Progenitor cell of endocrine pancreas (in vitro differentiated cells): Measurements from ENCODE around the gene CNNM1. TPM values are rescaled to one million over a fixed set of nuclear protein-coding genes. Genes with fewer than 3 reads are reported as not detected.

Experiments
- DNase-seq: peaks from one replicate; pipeline ENCODE4 v3.0.0; 2021; ENCODE audit warnings: low spot score; ENCODE audit not compliant: unreplicated experiment
- H3K27ac Mint-ChIP-seq: 2 replicates; pipeline ENCODE4 v1.8.0; 2021; ENCODE audit warnings: mild to moderate bottlenecking, moderate library complexity, mixed read lengths
- H3K27me3 Mint-ChIP-seq: 2 replicates; pipeline ENCODE4 v1.8.0; 2021; ENCODE audit warnings: mixed read lengths
- H3K36me3 Mint-ChIP-seq: 2 replicates; pipeline ENCODE4 v1.8.0; 2022; ENCODE audit warnings: mixed read lengths; ENCODE audit not compliant: insufficient read depth
- H3K4me1 Mint-ChIP-seq: 2 replicates; pipeline ENCODE4 v1.8.0; 2021; ENCODE audit warnings: low read depth, mixed read lengths
- H3K4me3 Mint-ChIP-seq: 2 replicates; pipeline ENCODE4 v1.8.0; 2021; ENCODE audit warnings: low read depth, mild to moderate bottlenecking, moderate library complexity, mixed read lengths
- H3K9me3 Mint-ChIP-seq: 2 replicates; pipeline ENCODE4 v1.8.0; 2021; ENCODE audit warnings: low read depth, mixed read lengths
- CTCF ChIP-seq: fragments of 200-600 bp; sonication (generic); IDR thresholded peaks from one replicate; pipeline ENCODE4 v1.5.0; 2021; ENCODE audit warnings: antibody characterized with exemption, mild to moderate bottlenecking; ENCODE audit not compliant: unreplicated experiment
- total RNA-seq: library from RNA; stranded (reverse); gene quantifications from 2 replicates; pipeline ENCODE4 v1.2.1, GENCODE V29; 2021

Gene CNNM1
- total RNA-seq, 1 donor from 2014 or later, result 0.38 TPM

- DNase-seq, result no peak
- no peak for TF ChIP-seq CTCF
- no peaks in the 10 kb centered on the region for H3K36me3 Mint-ChIP-seq
- H3K27me3 Mint-ChIP-seq, result peaks cover 33% of the 10 kb centered on the region
- H3K9me3 Mint-ChIP-seq, result no peaks in the 10 kb centered on the region
- H3K27ac Mint-ChIP-seq, result no peak overlapping the region
- peaks cover 2% of the 10 kb centered on the region for H3K4me1 Mint-ChIP-seq
- no peak overlapping the region for H3K4me3 Mint-ChIP-seq
Measured at GRCh38 chr10:99368646-99369045, 39.5 kb downstream of the CNNM1 start.

DNA sequence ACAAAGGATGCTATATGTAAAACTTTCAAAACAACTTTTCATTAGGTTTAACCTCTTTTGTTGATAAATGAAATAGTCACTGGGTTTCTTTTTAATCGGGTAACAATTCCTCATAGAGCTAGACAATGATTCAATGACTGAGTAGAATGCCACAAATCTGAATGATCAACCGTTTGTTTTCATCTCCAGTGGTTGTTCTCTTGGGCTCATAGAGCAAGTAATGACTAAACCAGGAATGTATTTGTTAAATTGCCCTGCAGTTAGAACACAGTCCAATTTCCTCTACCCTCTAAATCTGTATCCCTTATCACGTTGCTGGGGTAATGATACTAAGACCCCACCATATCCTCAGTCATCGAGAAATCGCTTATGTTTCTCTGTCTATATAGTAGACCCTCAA is 40.0 kb downstream of the CNNM1 start:
- no peak for DNase-seq
- no peak overlapping the region for H3K4me3 Mint-ChIP-seq
- no peak for TF ChIP-seq CTCF
- no peaks in the 10 kb centered on the region for H3K36me3 Mint-ChIP-seq
- H3K27me3 Mint-ChIP-seq, result peaks cover 33% of the 10 kb centered on the region
- no peaks in the 10 kb centered on the region for H3K9me3 Mint-ChIP-seq
- peaks cover 2% of the 10 kb centered on the region for H3K4me1 Mint-ChIP-seq
- no peak overlapping the region for H3K27ac Mint-ChIP-seq

DNA sequence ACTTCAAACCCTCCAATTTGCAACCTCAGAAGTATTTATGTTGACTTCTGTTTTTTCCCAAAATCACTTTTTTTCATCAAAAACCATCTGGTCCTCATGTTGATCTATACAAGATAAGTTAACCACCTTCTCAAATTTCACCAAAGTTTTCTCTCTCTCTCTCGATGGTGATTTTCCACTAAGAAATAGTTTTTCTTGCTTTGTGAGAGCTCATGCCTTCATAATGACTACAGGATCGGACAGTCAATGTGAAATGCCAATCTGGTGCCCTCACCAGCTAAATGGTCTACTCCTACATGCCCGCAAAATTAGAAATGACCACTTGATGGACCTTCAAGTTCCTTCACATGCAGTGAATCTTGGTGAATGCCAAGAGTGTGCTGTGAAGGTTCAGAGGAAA is 40.4 kb downstream of the CNNM1 start:
- Mint-ChIP-seq H3K36me3 (no peaks in the 10 kb centered on the region), H3K27ac (no peak overlapping the region), H3K27me3 (peaks cover 33% of the 10 kb centered on the region), H3K4me1 (peaks cover 2% of the 10 kb centered on the region), H3K4me3 (no peak overlapping the region), H3K9me3 (no peaks in the 10 kb centered on the region)
- DNase-seq, result no peak
- TF ChIP-seq CTCF, result no peak

- H3K27ac Mint-ChIP-seq, result no peak overlapping the region
- peaks cover 2% of the 10 kb centered on the region for H3K4me1 Mint-ChIP-seq
- no peak for DNase-seq
- H3K4me3 Mint-ChIP-seq, result no peak overlapping the region
- TF ChIP-seq CTCF, result peak; percentile 59
- no peaks in the 10 kb centered on the region for H3K36me3 Mint-ChIP-seq
- no peaks in the 10 kb centered on the region for H3K9me3 Mint-ChIP-seq
- H3K27me3 Mint-ChIP-seq, result peaks cover 30% of the 10 kb centered on the region
Measured at GRCh38 chr10:99370993-99371392, 41.8 kb downstream of the CNNM1 start.

GRCh38 chr10:99372546-99373271 is 43.6 kb downstream of the CNNM1 start:
- Mint-ChIP-seq H3K4me1 (peaks cover under 1% of the 10 kb centered on the region), H3K4me3 (no peak overlapping the region), H3K36me3 (no peaks in the 10 kb centered on the region), H3K9me3 (no peaks in the 10 kb centered on the region), H3K27ac (no peak overlapping the region), H3K27me3 (peaks cover 22% of the 10 kb centered on the region)
- no peak for TF ChIP-seq CTCF
- no peak for DNase-seq
